GM12878 (cell line): ENCODE measurements around the gene HACD4. TPM values are rescaled to one million over a fixed set of nuclear protein-coding genes. Genes with fewer than 3 reads are reported as not detected.

Source experiments
- ATAC-seq: fragments of 200-7000 bp; cut with Tn5 transposase; 3 replicates; pipeline ENCODE4 v1.9.1; 2020; ENCODE audit warnings: mild to moderate bottlenecking, moderate library complexity
- BruUV-seq: library from RNA; stranded (reverse); fragments of 400-500 nt; replicated peaks from 2 replicates; lab custom pipeline; 2021; lab: Mats Ljungman, UMichigan
- CTCF ChIA-PET: fragments of 300-600 bp; sonication (Branson Sonifier 250); formaldehyde crosslinking; extraction: SDS; loops from one replicate; lab custom pipeline; 2021; ENCODE audit warnings: inconsistent platforms; lab: Yijun Ruan, JAX
- POLR2A ChIA-PET: fragments of 350-600 bp; formaldehyde crosslinking; extraction: SDS; loops from one replicate; lab custom pipeline; 2021; ENCODE audit warnings: inconsistent platforms; lab: Charles Lee
- RAD21 ChIA-PET: fragments of 300-600 bp; sonication (Branson Sonifier 250); formaldehyde crosslinking; loops from one replicate; lab custom pipeline; 2023; ENCODE audit warnings: antibody characterized with exemption; ENCODE audit not compliant: unreplicated experiment; lab: Charles Lee
- SMC1A ChIA-PET: fragments of 300-600 bp; sonication (Branson Sonifier 250); formaldehyde crosslinking; loops from one replicate; lab custom pipeline; 2023; ENCODE audit not compliant: unreplicated experiment, uncharacterized antibody; lab: Charles Lee
- DNase-seq: peaks from one replicate; pipeline ENCODE4 v3.0.0-alpha.2; 2011; ENCODE audit warnings: low read depth, low spot score
- FAIRE-seq: peaks from 3 replicates; lab custom pipeline; 2011; peaks lifted over from hg19 to GRCh38; lab: Jason Lieb, UNC
- H2AFZ ChIP-seq: 2 replicates; pipeline ENCODE4 v1.6.0; 2011; ENCODE audit warnings: low read depth, low read length, control low read depth; ENCODE audit not compliant: control insufficient read depth
- H3K27ac ChIP-seq: 2 replicates; pipeline ENCODE4 v1.5.1; 2011; ENCODE audit warnings: control low read depth; ENCODE audit not compliant: control insufficient read depth, insufficient read depth
- H3K27me3 ChIP-seq, 2 experiments: replicated peaks in 1 of 2; 2 replicates each; pipeline versions ENCODE4 v1.6.0 to v1.6.1; 2011; ENCODE audit warnings: low read length in 1 of 2; ENCODE audit not compliant: control insufficient read depth in 2 of 2, insufficient read depth in 2 of 2
- H3K36me3 ChIP-seq, 2 experiments: 2 replicates each; pipeline ENCODE4 v1.5.1; 2011; ENCODE audit warnings: low read length in 1 of 2; ENCODE audit not compliant: control insufficient read depth in 2 of 2, insufficient read depth in 2 of 2
- H3K4me1 ChIP-seq: 2 replicates; pipeline ENCODE4 v1.6.1; 2011; ENCODE audit warnings: mild to moderate bottlenecking, low read length, moderate library complexity, mixed read lengths; ENCODE audit not compliant: control insufficient read depth, insufficient read depth
- H3K4me2 ChIP-seq: 2 replicates; pipeline ENCODE4 v1.6.0; 2011; ENCODE audit warnings: control low read depth; ENCODE audit not compliant: control insufficient read depth, insufficient read depth
- H3K4me3 ChIP-seq: fragments of 200-600 bp; sonication (generic); 2 replicates; pipeline ENCODE4 v1.5.1; 2016
- H3K79me2 ChIP-seq: 2 replicates; pipeline ENCODE4 v1.6.0; 2011; ENCODE audit warnings: low read length; ENCODE audit not compliant: control insufficient read depth, insufficient read depth
- H3K9ac ChIP-seq: 2 replicates; pipeline ENCODE4 v1.8.0; 2011; ENCODE audit warnings: low read length, control low read depth, mixed read lengths; ENCODE audit not compliant: control insufficient read depth, insufficient read depth
- H3K9me3 ChIP-seq: replicated peaks from 3 replicates; pipeline ENCODE4 v1.5.1; 2011; ENCODE audit warnings: mild to moderate bottlenecking, low read length; ENCODE audit not compliant: control insufficient read depth, insufficient read depth
- H4K20me1 ChIP-seq: 2 replicates; pipeline ENCODE4 v1.6.0; 2011; ENCODE audit not compliant: control insufficient read depth, insufficient read depth
- BACH1 ChIP-seq: fragments of 450-650 bp; IDR thresholded peaks from 2 replicates; pipeline ENCODE4 v1.6.1; 2017; ENCODE audit warnings: mild to moderate bottlenecking, borderline replicate concordance
- ETV6 ChIP-seq, 2 experiments: fragments of 450-650 bp in 1 of 2; IDR thresholded peaks in 1 of 2; conservative IDR thresholded peaks in 1 of 2; 2 replicates each; pipeline ENCODE4 v1.6.1; 2014; ENCODE audit warnings: antibody characterized with exemption in 1 of 2, borderline replicate concordance in 1 of 2, low read depth in 1 of 2, mild to moderate bottlenecking in 1 of 2, moderate library complexity in 1 of 2
- KAT2A ChIP-seq: conservative IDR thresholded peaks from 2 replicates; pipeline ENCODE4 v1.6.1; 2011; ENCODE audit warnings: low read depth, low read length; ENCODE audit not compliant: control insufficient read depth
- MYB ChIP-seq: fragments of 150-350 bp; IDR thresholded peaks from 2 replicates; pipeline ENCODE4 v1.6.1; 2014; ENCODE audit warnings: mild to moderate bottlenecking, low read depth, low read length, borderline replicate concordance
- MYC ChIP-seq: IDR thresholded peaks from 2 replicates; pipeline ENCODE4 v1.6.1; 2011; ENCODE audit warnings: mild to moderate bottlenecking, low read length, moderate library complexity, inconsistent platforms; ENCODE audit not compliant: insufficient read depth, insufficient replicate concordance, insufficient read length, severe bottlenecking
- TARDBP ChIP-seq: IDR thresholded peaks from 2 replicates; pipeline ENCODE4 v1.6.1; 2016; ENCODE audit warnings: borderline replicate concordance
- TBL1XR1 ChIP-seq: IDR thresholded peaks from 2 replicates; pipeline ENCODE4 v1.6.1; 2012; ENCODE audit warnings: low read depth, low read length, improper control_type of control experiment
- YY1 ChIP-seq: IDR thresholded peaks from 2 replicates; pipeline ENCODE4 v1.6.1; 2011; ENCODE audit warnings: low read depth, mild to moderate bottlenecking, low read length
- WGBS: methylation state at CpG from one replicate; pipeline ENCODE4 v1.1.6; 2016; ENCODE audit warnings: low lambda C conversion rate; ENCODE audit not compliant: insufficient replicate concordance, insufficient coverage; ENCODE audit errors: missing lambda C conversion rate; 5-methylcytosine and 5-hydroxymethylcytosine counted together
- in situ Hi-C: fragments of 300-500 bp; cut with MboI; formaldehyde crosslinking; loops from 9 replicates; pipeline ENCODE4 v1.14.3; 2018; ENCODE audit warnings: mixed read lengths
- intact Hi-C: fragments of 100-400 bp; cut with micrococcal nuclease; formaldehyde crosslinking; loops from one replicate; pipeline ENCODE4 v1.14.2; 2022; ENCODE audit not compliant: unreplicated experiment
- polyA plus RNA-seq, 11 experiments: library from polyadenylated mRNA; depleted of rRNA in 4 of 11; unstranded in 6 of 11; stranded (reverse) in 5 of 11; fragments of >200 nt; fragmentation: Nextera tagmentation in 4 of 11; fragmentation: Illumina TruSeq in 1 of 11; extraction: Ambion mirVana in 4 of 11; extraction: Trizol in 1 of 11; gene quantifications; 1 replicate in 1 of 11; 2 replicates in 10 of 11; pipeline versions ENCODE4 v1.2.1 to v1.2.3, GENCODE V29; 2011 to 2016; ENCODE audit warnings: inconsistent platforms in 2 of 11, missing spikeins in 2 of 11, low read depth in 1 of 11
- total RNA-seq, 4 experiments: library from RNA; depleted of rRNA in 3 of 4; stranded (reverse); fragments of >200 nt in 3 of 4; fragmentation: Illumina TruSeq in 1 of 4; extraction: Trizol in 1 of 4; gene quantifications; 2 replicates each; pipeline versions ENCODE4 v1.2.1 to v1.2.3, GENCODE V29; 2013 to 2021
- TF ChIP-seq, protein P1 (sequence below): fragments of 450-650 bp; IDR thresholded peaks from 2 replicates; pipeline ENCODE4 v1.6.1; 2016; ENCODE audit warnings: mild to moderate bottlenecking
- TF ChIP-seq, protein P2 (sequence below): IDR thresholded peaks from 2 replicates; pipeline ENCODE4 v1.6.1; 2011; ENCODE audit warnings: low read depth, mild to moderate bottlenecking, low read length, moderate library complexity, borderline replicate concordance; ENCODE audit errors: extremely low read depth
- TF ChIP-seq, protein P3 (sequence below): IDR thresholded peaks from 2 replicates; pipeline ENCODE4 v1.6.1; 2012; ENCODE audit warnings: low read depth, low read length, improper control_type of control experiment

The HACD4 gene
- total and polyA plus RNA-seq, 10 of the 15 experiments (the other 5 are each of a cell fraction or from before 2014, with no cell fraction given), result 3.2 to 7.6 (median 5.7) TPM

DNA sequence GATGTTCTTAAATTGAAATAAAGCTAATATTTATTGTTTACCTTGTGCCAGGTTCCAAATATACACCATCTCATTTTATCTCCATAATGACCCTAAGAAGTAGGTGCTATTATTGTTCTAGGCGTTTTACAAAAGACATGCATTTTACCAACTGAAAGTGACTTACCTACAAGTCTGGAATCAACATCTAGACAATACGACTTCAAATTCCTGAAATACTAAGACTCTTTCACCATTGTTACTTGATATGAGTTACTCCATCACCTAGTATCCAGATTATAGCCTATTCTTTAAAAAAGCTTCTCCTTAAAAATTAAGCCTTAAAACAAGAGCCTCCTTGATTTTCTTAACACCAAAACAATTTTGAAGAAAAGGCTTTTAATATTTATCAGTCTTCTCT lies 13.3 kb downstream of the HACD4 start (continued):
- TF ChIP-seq KAT2A, result no peak

DNA sequence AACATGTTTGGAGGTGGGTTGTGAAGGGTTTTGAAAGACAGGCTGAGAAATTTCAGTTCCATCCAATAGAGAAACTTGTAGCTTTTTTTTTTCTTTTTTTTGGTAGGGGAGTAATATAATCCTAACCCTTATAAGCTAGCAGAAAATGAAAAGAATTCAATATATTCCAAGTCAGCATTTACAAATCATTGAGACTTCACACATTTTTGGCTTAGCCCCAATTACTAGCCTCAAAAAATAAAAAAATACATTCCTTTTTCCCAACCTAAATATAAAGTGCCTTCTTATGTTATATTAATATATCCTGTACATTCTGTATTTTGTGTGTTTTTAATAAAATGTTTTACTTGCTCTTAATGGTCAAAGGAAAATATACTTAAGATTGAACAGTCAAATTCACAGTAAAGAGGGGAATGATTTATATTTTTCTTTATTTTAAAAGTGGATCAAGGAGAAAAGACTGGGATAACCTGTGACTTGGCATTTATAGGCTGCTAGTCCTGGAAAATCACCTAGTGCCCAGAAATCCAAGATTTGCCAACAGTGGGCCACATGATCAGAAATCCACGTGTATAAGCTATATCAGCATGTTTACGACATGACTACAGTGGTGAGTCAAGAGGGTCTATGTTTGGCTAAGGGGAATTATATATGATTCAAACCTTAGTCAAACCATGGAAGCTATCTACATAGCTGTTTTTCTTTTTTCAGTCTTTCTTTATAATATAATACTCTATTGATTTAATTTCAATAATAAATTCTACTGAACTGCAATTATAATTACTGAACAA lies 14.5 kb downstream of the HACD4 start:
- SMC1A ChIA-PET, result no interaction called here

More for the DNA sequence above, 14.5 kb downstream of the HACD4 start:
- TF ChIP-seq MYC, result no peak
- TF ChIP-seq, protein P1, sequence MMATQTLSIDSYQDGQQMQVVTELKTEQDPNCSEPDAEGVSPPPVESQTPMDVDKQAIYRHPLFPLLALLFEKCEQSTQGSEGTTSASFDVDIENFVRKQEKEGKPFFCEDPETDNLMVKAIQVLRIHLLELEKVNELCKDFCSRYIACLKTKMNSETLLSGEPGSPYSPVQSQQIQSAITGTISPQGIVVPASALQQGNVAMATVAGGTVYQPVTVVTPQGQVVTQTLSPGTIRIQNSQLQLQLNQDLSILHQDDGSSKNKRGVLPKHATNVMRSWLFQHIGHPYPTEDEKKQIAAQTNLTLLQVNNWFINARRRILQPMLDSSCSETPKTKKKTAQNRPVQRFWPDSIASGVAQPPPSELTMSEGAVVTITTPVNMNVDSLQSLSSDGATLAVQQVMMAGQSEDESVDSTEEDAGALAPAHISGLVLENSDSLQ, result no peak
- TF ChIP-seq BACH1, result no peak
- TF ChIP-seq YY1, result no peak
- no peak for TF ChIP-seq ETV6 (conservative IDR thresholded peaks at IDR 0.05 in 1 of 2, IDR thresholded peaks at IDR 0.05 in 1 of 2; ENCODE audit: borderline replicate concordance in 1 of 2, low read depth in 1 of 2)
- TF ChIP-seq, protein P2, sequence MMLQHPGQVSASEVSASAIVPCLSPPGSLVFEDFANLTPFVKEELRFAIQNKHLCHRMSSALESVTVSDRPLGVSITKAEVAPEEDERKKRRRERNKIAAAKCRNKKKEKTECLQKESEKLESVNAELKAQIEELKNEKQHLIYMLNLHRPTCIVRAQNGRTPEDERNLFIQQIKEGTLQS, result no peak
- no peak for TF ChIP-seq TBL1XR1
- no peak for TF ChIP-seq MYB
- no peak for TF ChIP-seq TARDBP
- TF ChIP-seq, protein P3, sequence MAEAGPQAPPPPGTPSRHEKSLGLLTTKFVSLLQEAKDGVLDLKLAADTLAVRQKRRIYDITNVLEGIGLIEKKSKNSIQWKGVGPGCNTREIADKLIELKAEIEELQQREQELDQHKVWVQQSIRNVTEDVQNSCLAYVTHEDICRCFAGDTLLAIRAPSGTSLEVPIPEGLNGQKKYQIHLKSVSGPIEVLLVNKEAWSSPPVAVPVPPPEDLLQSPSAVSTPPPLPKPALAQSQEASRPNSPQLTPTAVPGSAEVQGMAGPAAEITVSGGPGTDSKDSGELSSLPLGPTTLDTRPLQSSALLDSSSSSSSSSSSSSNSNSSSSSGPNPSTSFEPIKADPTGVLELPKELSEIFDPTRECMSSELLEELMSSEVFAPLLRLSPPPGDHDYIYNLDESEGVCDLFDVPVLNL, result no peak
- Histone ChIP-seq H3K4me1 (no peaks in the 10 kb centered on the region), H3K36me3 (peaks cover 0 to 4% of the 10 kb centered on the region in 2 experiments; a peak in 3 of 4 replicates), H3K79me2 (no peaks in the 10 kb centered on the region), H3K27ac (no peak overlapping the region), H3K27me3 (no peaks in the 10 kb centered on the region), H3K4me2 (no peak overlapping the region), H3K4me3 (no peak overlapping the region), H3K9me3 (no peaks in the 10 kb centered on the region), H4K20me1 (no peaks in the 10 kb centered on the region), H2AFZ (no peak overlapping the region), H3K9ac (no peak overlapping the region)
- ChIA-PET POLR2A (interaction anchor here (0.7 kb wide), 1 partner anchor 309 kb away, joined by 3 read pairs; no protein-coding TSS in a partner anchor), CTCF (interaction anchor here (0.9 to 1.1 kb wide), 2 partner anchors 9 to 93 kb away, joined by 3 read pairs; no protein-coding TSS in a partner anchor), RAD21 (interaction anchor here (0.9 kb wide), 1 partner anchor 10 kb away, joined by 3 read pairs; no protein-coding TSS in a partner anchor)
- FAIRE-seq, result no peak
- DNase-seq, result no peak
- WGBS, result 48% methylated on average over 2 of the region's 2 CpGs
- no TSS peak for BruUV-seq
- intact Hi-C loops, result no loop called here
- no peak for ATAC-seq
- in situ Hi-C loops, result no loop called here
